H1 (cell line): ENCODE measurements around the gene ADAM12. TPM values are rescaled to one million over a fixed set of nuclear protein-coding genes. Genes with fewer than 3 reads are reported as not detected.

Experiments used
- CTCF ChIA-PET: fragments of 300-600 bp; sonication (Branson Sonifier 250); formaldehyde crosslinking; loops from one replicate; lab custom pipeline; 2021; ENCODE audit not compliant: partially characterized antibody; lab: Charles Lee
- POLR2A ChIA-PET: fragments of 300-600 bp; sonication (Branson Sonifier 250); formaldehyde crosslinking; loops from one replicate; lab custom pipeline; 2021; ENCODE audit warnings: inconsistent platforms; ENCODE audit not compliant: partially characterized antibody; lab: Charles Lee
- DNase-seq, 2 experiments: peaks; one replicate each; pipeline versions ENCODE4 v3.0.0 to v3.0.0-alpha.2; 2010 to 2022; ENCODE audit warnings: low spot score in 2 of 2, low read depth in 1 of 2, mixed read lengths in 1 of 2
- FAIRE-seq: peaks from 2 replicates; lab custom pipeline; 2011; peaks lifted over from hg19 to GRCh38; lab: Jason Lieb, UNC
- H2AFZ ChIP-seq: 2 replicates; pipeline ENCODE4 v1.8.1; 2012; ENCODE audit warnings: low read length, inconsistent platforms
- H2AK5ac ChIP-seq: 2 replicates; pipeline ENCODE4 v1.6.1; 2013; ENCODE audit warnings: low read depth, low read length
- H2BK120ac ChIP-seq: replicated peaks from 2 replicates; pipeline ENCODE3; 2013; ENCODE audit warnings: low read depth, low read length, inconsistent platforms
- H2BK12ac ChIP-seq: 2 replicates; pipeline ENCODE4 v1.6.1; 2013; ENCODE audit warnings: low read depth, low read length
- H2BK15ac ChIP-seq: 2 replicates; pipeline ENCODE4 v1.6.1; 2013; ENCODE audit warnings: low read length
- H2BK20ac ChIP-seq: 2 replicates; pipeline ENCODE4 v1.6.1; 2013; ENCODE audit warnings: low read length
- H2BK5ac ChIP-seq: 2 replicates; pipeline ENCODE4 v1.6.1; 2013; ENCODE audit warnings: low read depth, low read length
- H3K14ac ChIP-seq: 2 replicates; pipeline ENCODE4 v1.6.1; 2013; ENCODE audit warnings: inconsistent platforms; ENCODE audit not compliant: insufficient read length
- H3K18ac ChIP-seq: 2 replicates; pipeline ENCODE4 v1.6.1; 2013; ENCODE audit warnings: low read length; ENCODE audit errors: extremely low read depth
- H3K23ac ChIP-seq: 2 replicates; pipeline ENCODE4 v1.6.1; 2013; ENCODE audit warnings: inconsistent platforms; ENCODE audit not compliant: insufficient read length
- H3K23me2 ChIP-seq: 2 replicates; pipeline ENCODE4 v1.6.1; 2013; ENCODE audit warnings: low read depth, low read length
- H3K27ac ChIP-seq: 2 replicates; pipeline ENCODE4 v1.6.1; 2011; ENCODE audit warnings: low read depth, low read length, inconsistent platforms
- H3K27me3 ChIP-seq, 4 experiments: replicated peaks in 1 of 4; 1 replicate in 1 of 4; 2 replicates in 3 of 4; pipeline versions ENCODE4 v1.6.1 to v1.8.1; 2011 to 2013; ENCODE audit warnings: low read length in 3 of 4, mild to moderate bottlenecking in 3 of 4, inconsistent platforms in 2 of 4, mixed read lengths in 2 of 4, moderate library complexity in 1 of 4; ENCODE audit not compliant: control insufficient read depth in 3 of 4, insufficient read depth in 3 of 4; ENCODE audit errors: extremely low read depth in 1 of 4
- H3K36me3 ChIP-seq, 4 experiments: 2 replicates each; pipeline versions ENCODE4 v1.6.1 to v1.8.1; 2011 to 2013; ENCODE audit warnings: mild to moderate bottlenecking in 4 of 4, low read length in 3 of 4, moderate library complexity in 2 of 4, control low read depth in 1 of 4, inconsistent platforms in 1 of 4; ENCODE audit not compliant: insufficient read depth in 4 of 4, control insufficient read depth in 2 of 4
- H3K4ac ChIP-seq: replicated peaks from 2 replicates; pipeline ENCODE3; 2013; ENCODE audit warnings: low read length, low read depth, mixed read lengths, inconsistent platforms; ENCODE audit not compliant: insufficient read length
- H3K4me1 ChIP-seq, 4 experiments: replicated peaks in 1 of 4; 1 replicate in 1 of 4; 2 replicates in 3 of 4; pipeline versions ENCODE4 v1.6.1 to v1.8.1; 2011 to 2013; ENCODE audit warnings: low read length in 3 of 4, inconsistent platforms in 2 of 4, mixed read lengths in 1 of 4; ENCODE audit not compliant: insufficient read depth in 4 of 4, control insufficient read depth in 3 of 4
- H3K4me2 ChIP-seq, 2 experiments: 2 replicates each; pipeline versions ENCODE4 v1.6.1 to v1.8.1; 2011 to 2013; ENCODE audit warnings: low read depth in 2 of 2, low read length in 2 of 2, control low read depth in 1 of 2, inconsistent platforms in 1 of 2, mild to moderate bottlenecking in 1 of 2; ENCODE audit not compliant: insufficient read depth in 1 of 2
- H3K4me3 ChIP-seq, 4 experiments: fragments of 200-600, 300-600 bp in 1 of 4; sonication (generic), shearing (Covaris generic), sonication (Bioruptor Twin) in 1 of 4; 2 replicates each; pipeline versions ENCODE4 v1.5.1 to v1.8.1; 2011 to 2016; ENCODE audit warnings: low read length in 4 of 4, low read depth in 3 of 4, control low read depth in 2 of 4, inconsistent platforms in 2 of 4, mild to moderate bottlenecking in 2 of 4, mixed read lengths in 1 of 4, moderate library complexity in 1 of 4; ENCODE audit not compliant: insufficient read depth in 2 of 4; ENCODE audit errors: extremely low read depth in 1 of 4
- H3K56ac ChIP-seq: replicated peaks from 2 replicates; pipeline ENCODE3; 2013; ENCODE audit warnings: low read depth, mild to moderate bottlenecking, mixed read lengths, low read length, inconsistent platforms; ENCODE audit not compliant: insufficient read length
- H3K79me1 ChIP-seq: 2 replicates; pipeline ENCODE4 v1.6.1; 2013; ENCODE audit warnings: low read depth, low read length, control low read depth
- H3K79me2 ChIP-seq, 2 experiments: 2 replicates each; pipeline versions ENCODE4 v1.6.1 to v1.8.1; 2012 to 2013; ENCODE audit warnings: low read length in 2 of 2, mild to moderate bottlenecking in 2 of 2, inconsistent platforms in 1 of 2; ENCODE audit not compliant: insufficient read depth in 2 of 2, control insufficient read depth in 1 of 2
- H3K9ac ChIP-seq, 4 experiments: replicated peaks in 1 of 4; 1 replicate in 1 of 4; 2 replicates in 3 of 4; pipeline versions ENCODE4 v1.6.1 to v1.8.1; 2011 to 2013; ENCODE audit warnings: low read depth in 3 of 4, low read length in 3 of 4, control low read depth in 2 of 4, mild to moderate bottlenecking in 2 of 4, moderate library complexity in 2 of 4, inconsistent platforms in 1 of 4; ENCODE audit errors: extremely low read depth in 1 of 4
- H3K9me3 ChIP-seq, 2 experiments: 2 replicates each; pipeline versions ENCODE4 v1.6.1 to v1.8.1; 2012 to 2013; ENCODE audit warnings: mild to moderate bottlenecking in 2 of 2, moderate library complexity in 2 of 2, control low read depth in 1 of 2, inconsistent platforms in 1 of 2, low read depth in 1 of 2, low read length in 1 of 2, mixed read lengths in 1 of 2; ENCODE audit not compliant: insufficient read depth in 2 of 2
- H4K20me1 ChIP-seq, 2 experiments: replicated peaks in 1 of 2; 2 replicates each; pipeline versions ENCODE3 to v1.8.1; 2011 to 2013; ENCODE audit warnings: inconsistent platforms in 2 of 2, low read length in 2 of 2, mild to moderate bottlenecking in 1 of 2; ENCODE audit not compliant: insufficient read depth in 2 of 2, control insufficient read depth in 1 of 2
- H4K5ac ChIP-seq: 2 replicates; pipeline ENCODE4 v1.6.1; 2013; ENCODE audit warnings: low read length, low read depth, mixed read lengths, inconsistent platforms; ENCODE audit not compliant: insufficient read length
- H4K8ac ChIP-seq: 2 replicates; pipeline ENCODE4 v1.8.0; 2013; ENCODE audit warnings: mild to moderate bottlenecking, moderate library complexity, low read length, inconsistent platforms; ENCODE audit not compliant: insufficient read depth; ENCODE audit errors: extremely low read depth
- H4K91ac ChIP-seq: replicated peaks from 2 replicates; pipeline ENCODE3; 2013; ENCODE audit warnings: low read length, mixed read lengths, inconsistent platforms; ENCODE audit not compliant: insufficient read length
- BACH1 ChIP-seq: IDR thresholded peaks from 2 replicates; pipeline ENCODE4 v1.6.1; 2012; ENCODE audit warnings: low read length, improper control_type of control experiment
- CREB1 ChIP-seq: IDR thresholded peaks from 2 replicates; pipeline ENCODE4 v1.6.1; 2012; ENCODE audit warnings: inconsistent platforms
- HDAC2 ChIP-seq, 2 experiments: fragments of 300-600 bp in 1 of 2; sonication (generic) in 1 of 2; IDR thresholded peaks; 2 replicates each; pipeline ENCODE4 v1.6.1; 2011 to 2012; ENCODE audit warnings: low read depth in 2 of 2, low read length in 2 of 2, mild to moderate bottlenecking in 2 of 2, moderate library complexity in 2 of 2, borderline replicate concordance in 1 of 2, inconsistent platforms in 1 of 2
- JUND ChIP-seq: IDR thresholded peaks from 2 replicates; pipeline ENCODE4 v1.6.1; 2011; ENCODE audit warnings: mild to moderate bottlenecking, improper control_type of control experiment, low read length
- KDM1A ChIP-seq: fragments of 200-600, 300-600 bp; sonication (generic); IDR thresholded peaks from 2 replicates; pipeline ENCODE4 v1.7.1; 2016; ENCODE audit warnings: mild to moderate bottlenecking, low read length, borderline replicate concordance
- POU5F1 ChIP-seq: IDR thresholded peaks from 2 replicates; pipeline ENCODE4 v1.6.1; 2011; ENCODE audit warnings: low read depth, mild to moderate bottlenecking, low read length, moderate library complexity
- RAD21 ChIP-seq, 2 experiments: IDR thresholded peaks in 1 of 2; conservative IDR thresholded peaks in 1 of 2; 2 replicates each; pipeline ENCODE4 v1.6.1; 2011; ENCODE audit warnings: low read depth in 2 of 2, low read length in 2 of 2, improper control_type of control experiment in 1 of 2, inconsistent platforms in 1 of 2, mild to moderate bottlenecking in 1 of 2, moderate library complexity in 1 of 2
- SIRT6 ChIP-seq: IDR thresholded peaks from one replicate; pipeline ENCODE4 v1.7.1; 2012; ENCODE audit warnings: low read length, inconsistent platforms
- SP1 ChIP-seq: IDR thresholded peaks from 2 replicates; pipeline ENCODE4 v1.6.1; 2011; ENCODE audit warnings: low read depth, low read length
- SP2 ChIP-seq: IDR thresholded peaks from 2 replicates; pipeline ENCODE4 v1.6.1; 2012; ENCODE audit warnings: mild to moderate bottlenecking, low read length, inconsistent platforms
- SRF ChIP-seq: IDR thresholded peaks from 2 replicates; pipeline ENCODE4 v1.6.1; 2011; ENCODE audit warnings: mild to moderate bottlenecking, low read depth, low read length, moderate library complexity
- TAF7 ChIP-seq: optimal IDR thresholded peaks from 2 replicates; pipeline ENCODE3; 2011; ENCODE audit warnings: low read depth, mild to moderate bottlenecking, inconsistent platforms, low read length, moderate library complexity, borderline replicate concordance
- WGBS, 2 experiments: shearing (Covaris generic) in 1 of 2; methylation state at CpG; one replicate each; pipeline versions ENCODE4 v1.1.6 to v1.1.7; 2013 to 2015; ENCODE audit warnings: low lambda C conversion rate in 2 of 2, mixed read lengths in 2 of 2, inconsistent platforms in 1 of 2, low coverage in 1 of 2, missing lambda C conversion rate in 1 of 2; ENCODE audit not compliant: insufficient replicate concordance in 2 of 2, insufficient coverage in 1 of 2, insufficient read length in 1 of 2; ENCODE audit errors: extremely low coverage in 1 of 2, missing lambda C conversion rate in 1 of 2; 5-methylcytosine and 5-hydroxymethylcytosine counted together
- polyA plus RNA-seq, 7 experiments: library from polyadenylated mRNA; depleted of rRNA in 3 of 7; stranded (reverse) in 5 of 7; unstranded in 2 of 7; fragments of >200 nt in 5 of 7; fragments of 200-250 nt in 2 of 7; gene quantifications; 1 replicate in 5 of 7; 2 replicates in 1 of 7; 4 replicates in 1 of 7; pipeline versions ENCODE4 v1.2.1 to v1.2.3, GENCODE V29; 2011 to 2013; ENCODE audit warnings: missing spikeins in 2 of 7, mixed read lengths in 2 of 7
- total RNA-seq: library from RNA; stranded (reverse); fragmentation: NEBNext Ultra II Directional; extraction: Animal tissue kit (Norgen Biotek cat#: 25700); gene quantifications from 2 replicates; pipeline ENCODE4 v1.2.1, GENCODE V29; 2021
- TF ChIP-seq, protein P1 (sequence below): IDR thresholded peaks from 2 replicates; pipeline ENCODE4 v1.6.1; 2011; ENCODE audit warnings: low read depth, mild to moderate bottlenecking, low read length; ENCODE audit not compliant: insufficient read depth
- TF ChIP-seq, protein P2 (sequence below): IDR thresholded peaks from 2 replicates; pipeline ENCODE4 v1.6.1; 2012; ENCODE audit warnings: inconsistent platforms

The ADAM12 gene
- total and polyA plus RNA-seq, 2 of the 8 experiments (the other 6 are each of a cell fraction or from before 2014, with no cell fraction given), result 0.07 to 0.17 TPM

DNA sequence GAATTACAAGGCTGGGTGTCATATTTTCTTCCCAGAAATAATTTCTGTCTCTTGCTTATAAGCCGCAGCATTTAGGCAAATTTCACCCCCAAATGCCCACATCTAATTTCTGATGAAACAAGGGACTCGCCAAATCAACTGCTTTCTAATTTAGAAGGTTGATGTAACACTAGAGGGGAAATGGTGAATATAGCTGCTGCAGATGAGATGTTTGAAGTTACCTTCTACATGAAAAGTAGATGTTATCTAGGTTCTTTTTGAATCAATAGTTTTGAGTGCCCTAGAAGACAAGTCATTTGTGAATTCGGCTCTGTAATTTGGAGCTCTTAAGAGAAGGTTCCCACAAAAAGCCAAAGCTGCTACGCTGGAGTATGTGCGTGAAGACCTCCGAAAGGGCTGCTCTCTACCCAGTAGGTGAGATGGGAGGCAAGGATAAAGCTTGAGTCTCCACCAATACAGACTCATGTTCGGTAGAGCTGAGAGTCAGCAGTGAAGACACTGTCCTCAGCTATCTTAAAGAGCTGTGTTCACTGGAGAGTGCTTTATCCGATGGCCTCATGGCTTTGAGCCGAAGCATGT is 392.5 kb downstream of the ADAM12 start:
- FAIRE-seq, result no peak
- Histone ChIP-seq H3K79me1 (no peaks in the 10 kb centered on the region), H2AK5ac (no peak overlapping the region), H2BK5ac (no peak overlapping the region), H4K91ac (no peak overlapping the region), H3K14ac (no peak overlapping the region), H4K8ac (no peak overlapping the region), H2BK20ac (no peak overlapping the region), H2BK12ac (no peak overlapping the region), H3K27me3 (no peaks in the 10 kb centered on the region), H3K4ac (no peak overlapping the region), H4K5ac (no peak overlapping the region), H3K79me2 (no peaks in the 10 kb centered on the region), H3K23ac (no peak overlapping the region), H3K27ac (no peak overlapping the region), H4K20me1 (no peaks in the 10 kb centered on the region), H2BK15ac (no peak overlapping the region), H3K18ac (no peak overlapping the region), H3K4me1 (no peaks in the 10 kb centered on the region), H3K4me3 (no peak overlapping the region), H3K4me2 (no peak overlapping the region), H3K9ac (no peak overlapping the region), H3K56ac (no peak overlapping the region), H3K23me2 (no peaks in the 10 kb centered on the region), H3K36me3 (no peaks in the 10 kb centered on the region), H2AFZ (no peak overlapping the region), H3K9me3 (no peaks in the 10 kb centered on the region), H2BK120ac (no peak overlapping the region)
- no peak for DNase-seq
- 92% methylated on average over 9 of the region's 9 CpGs; no CpG with 5 or more reads in 1 of the 2 experiments for WGBS, 2 experiments
- CTCF ChIA-PET, result no interaction called here
- POLR2A ChIA-PET, result no interaction called here
- TF ChIP-seq HDAC2 (IDR thresholded peaks at IDR 0.05; ENCODE audit: borderline replicate concordance in 1 of 2, low read depth in 2 of 2, low read length in 2 of 2) (no peak), SP1 (no peak), SP2 (no peak), SRF (no peak), CREB1 (no peak), KDM1A (no peak), BACH1 (no peak), RAD21 (IDR thresholded peaks at IDR 0.05 in 1 of 2, conservative IDR thresholded peaks at IDR 0.05 in 1 of 2; ENCODE audit: low read depth in 2 of 2, low read length in 2 of 2) (no peak), SIRT6 (no peak), JUND (no peak), TAF7 (no peak), POU5F1 (no peak)
- TF ChIP-seq, protein P1, sequence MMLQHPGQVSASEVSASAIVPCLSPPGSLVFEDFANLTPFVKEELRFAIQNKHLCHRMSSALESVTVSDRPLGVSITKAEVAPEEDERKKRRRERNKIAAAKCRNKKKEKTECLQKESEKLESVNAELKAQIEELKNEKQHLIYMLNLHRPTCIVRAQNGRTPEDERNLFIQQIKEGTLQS, result no peak
- TF ChIP-seq, protein P2, sequence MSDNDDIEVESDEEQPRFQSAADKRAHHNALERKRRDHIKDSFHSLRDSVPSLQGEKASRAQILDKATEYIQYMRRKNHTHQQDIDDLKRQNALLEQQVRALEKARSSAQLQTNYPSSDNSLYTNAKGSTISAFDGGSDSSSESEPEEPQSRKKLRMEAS, result no peak
